HG03575 (cell line): ENCODE measurements around the gene SCARB1.

Experiments used
- ATAC-seq: cut with Tn5 transposase; IDR thresholded peaks from one replicate; pipeline ENCODE4 v1.9.1; 2021; ENCODE audit not compliant: unreplicated experiment, insufficient number of reproducible peaks, low FRiP score; ENCODE audit errors: extremely low read depth

SCARB1 gene

GRCh38 chr12:124848621-124849380 lies 14.9 kb downstream of the SCARB1 start:
- no peak for ATAC-seq

DNA sequence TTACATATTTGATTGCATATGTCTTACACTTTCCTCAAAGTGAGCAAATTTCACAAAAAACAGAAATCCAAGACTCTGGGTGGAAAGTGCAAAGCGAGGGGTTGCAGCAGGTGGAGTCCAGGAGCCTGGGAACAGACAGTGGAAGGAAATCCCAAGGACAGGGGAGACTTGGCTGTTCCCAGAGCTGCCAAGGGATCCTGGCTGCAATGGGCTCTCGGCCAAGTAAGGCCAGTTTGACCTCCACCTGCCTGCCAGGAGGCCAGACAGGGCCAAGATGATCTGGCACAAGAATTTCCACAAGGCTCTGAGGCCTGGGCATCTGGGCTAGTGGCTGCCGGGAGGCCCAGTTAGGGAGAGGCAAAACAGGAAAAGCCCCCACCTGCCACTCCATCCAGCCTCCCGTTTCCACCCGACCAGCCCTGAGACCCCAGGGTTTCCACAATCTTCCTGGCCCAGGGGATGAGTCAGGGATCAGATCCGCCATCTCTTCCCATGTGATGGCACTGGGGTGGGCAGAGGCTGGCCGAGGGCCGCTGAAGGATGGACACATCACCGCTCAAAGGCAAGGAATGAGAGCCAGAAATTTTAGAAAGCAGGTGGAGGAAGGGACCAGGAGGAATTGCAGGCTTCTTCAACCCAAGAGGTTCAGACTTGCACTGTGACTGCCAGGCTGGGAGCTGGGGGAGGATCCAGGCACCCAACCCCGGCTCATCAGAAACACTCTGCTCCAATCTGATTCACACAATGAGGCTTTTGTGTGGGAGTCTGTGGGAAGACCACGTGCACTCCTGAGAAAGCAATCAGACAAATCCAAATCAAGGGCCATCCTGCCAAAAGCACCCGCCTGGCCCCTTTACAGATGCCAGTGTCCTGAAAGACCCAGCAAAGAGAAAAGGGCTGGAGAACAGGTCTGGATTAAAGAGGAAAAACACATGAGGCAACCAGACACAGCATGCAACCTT lies 16.3 kb downstream of the SCARB1 start:
- no peak for ATAC-seq

DNA sequence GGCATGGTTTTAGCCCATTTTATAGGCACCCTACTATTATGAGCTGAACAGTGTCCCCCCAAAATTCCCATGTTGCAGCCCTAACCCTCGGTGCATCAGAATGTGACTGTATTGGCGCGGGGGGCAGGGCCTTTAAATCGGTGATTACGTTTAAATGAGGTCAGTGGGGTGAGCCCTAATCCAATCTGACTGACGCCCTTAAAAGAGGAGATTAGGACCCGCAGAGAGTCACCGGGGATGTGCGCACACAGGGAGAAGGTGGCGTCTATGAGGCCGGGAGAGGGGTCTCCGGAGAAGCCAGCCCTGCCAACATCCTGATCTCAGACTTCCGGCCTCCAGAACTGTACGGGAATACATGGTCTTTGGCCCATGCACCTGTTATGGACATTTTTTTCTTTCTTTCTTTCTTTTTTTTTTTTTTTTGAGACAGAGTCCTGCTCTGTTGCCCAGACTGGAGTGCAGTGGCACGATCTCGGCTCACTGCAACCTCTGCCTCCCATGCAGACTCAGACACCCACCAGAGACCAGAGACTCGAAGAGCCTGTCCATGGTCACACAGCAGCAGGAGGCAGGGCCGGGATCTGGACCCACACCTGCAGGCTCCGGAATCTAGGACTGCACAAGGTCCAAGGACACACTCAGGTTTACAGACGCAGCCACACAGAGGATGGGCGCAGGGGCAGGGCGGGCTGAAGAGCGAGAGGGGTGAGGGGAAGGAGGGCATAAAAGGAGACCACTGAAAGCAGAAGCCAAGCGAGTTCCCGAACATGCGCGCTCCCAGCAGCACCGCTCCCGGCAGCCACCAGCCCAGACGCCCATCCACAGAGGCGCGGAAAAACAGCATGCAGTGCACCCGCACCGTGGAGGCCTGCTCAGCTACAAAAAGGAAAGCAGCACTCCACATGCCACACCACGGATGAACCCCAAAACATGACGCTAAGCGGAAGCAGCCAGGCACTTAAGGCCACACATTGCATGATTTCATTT lies 19.0 kb downstream of the SCARB1 start:
- no peak for ATAC-seq

- no peak for ATAC-seq
Measured at GRCh38 chr12:124842800-124843510, 20.7 kb downstream of the SCARB1 start.

DNA sequence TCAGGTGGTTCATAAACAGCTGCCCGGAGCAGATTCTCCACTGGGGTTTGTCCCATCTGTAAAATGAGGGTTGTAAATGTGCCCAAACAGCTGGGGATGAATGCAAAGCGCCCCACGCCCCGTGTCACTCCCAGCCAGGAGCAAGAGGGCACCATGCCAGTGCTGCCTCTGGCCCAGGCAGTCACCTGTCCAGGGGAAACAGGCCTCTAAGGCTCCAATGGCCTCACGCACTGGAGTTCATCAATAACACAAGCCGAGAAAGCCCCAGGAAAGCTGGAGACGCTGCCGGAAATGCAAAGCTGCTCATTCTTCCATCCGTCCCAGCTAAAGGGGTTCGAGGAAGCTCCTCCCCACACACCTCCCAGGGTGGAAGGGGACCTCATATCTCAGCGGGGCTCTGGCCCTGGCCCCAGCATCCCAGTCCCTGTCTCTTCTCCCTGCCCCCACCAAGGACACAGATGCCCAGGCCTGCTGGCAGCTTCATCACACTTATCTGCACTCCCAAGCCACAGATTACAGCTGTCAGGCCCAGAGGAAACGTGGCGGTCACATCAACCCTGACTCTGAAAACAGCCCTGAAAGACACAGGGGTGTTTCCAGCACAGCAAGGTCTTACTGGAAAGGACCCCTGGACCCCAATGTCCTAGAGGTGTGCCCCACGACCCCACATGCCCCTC lies 21.5 kb downstream of the SCARB1 start:
- ATAC-seq = no peak

DNA sequence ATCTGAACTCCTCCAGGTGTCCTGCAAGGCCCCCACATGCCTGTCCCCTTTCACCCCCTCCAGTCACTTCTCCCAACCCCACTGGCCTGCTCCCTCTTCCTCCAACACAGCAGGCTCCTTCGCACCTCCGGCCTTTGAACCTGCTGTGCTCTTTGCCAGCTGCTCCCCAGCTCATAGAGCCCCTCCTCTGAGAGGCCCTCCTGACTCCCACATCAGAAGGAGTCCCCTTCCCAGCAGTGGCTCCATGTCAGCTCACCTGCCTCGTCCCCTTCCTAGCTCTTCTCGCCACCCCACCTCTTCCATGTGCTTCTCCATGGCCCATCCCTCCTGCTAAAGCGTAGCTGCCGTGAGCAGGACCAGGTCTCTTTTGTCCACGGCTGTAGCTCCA lies 22.1 kb downstream of the SCARB1 start:
- no peak for ATAC-seq

GRCh38 chr12:124837958-124838803 lies 25.5 kb downstream of the SCARB1 start:
- no peak for ATAC-seq

GRCh38 chr12:124837249-124837897 lies 26.3 kb downstream of the SCARB1 start:
- no peak for ATAC-seq

DNA sequence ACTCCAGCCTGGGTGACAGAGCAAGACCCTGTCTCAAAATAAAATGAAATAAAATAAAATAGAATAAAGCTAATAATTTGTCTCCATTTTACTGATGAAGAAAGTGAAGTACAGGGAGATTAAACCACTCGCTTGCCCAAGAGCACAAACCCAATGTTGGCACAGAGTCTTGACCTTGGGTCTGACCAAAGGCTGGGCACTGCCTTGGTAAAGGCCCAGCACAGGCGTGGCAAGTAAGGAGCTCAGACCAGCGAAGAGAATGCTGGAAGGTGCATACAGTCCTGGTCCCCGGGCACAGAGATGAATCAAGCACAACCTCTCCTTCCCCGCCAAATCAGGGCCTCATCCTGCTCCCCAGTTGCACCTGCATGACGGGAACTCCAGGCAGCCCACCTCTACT lies 26.9 kb downstream of the SCARB1 start:
- no peak for ATAC-seq

GRCh38 chr12:124835656-124836410 lies 27.8 kb downstream of the SCARB1 start:
- no peak for ATAC-seq

DNA sequence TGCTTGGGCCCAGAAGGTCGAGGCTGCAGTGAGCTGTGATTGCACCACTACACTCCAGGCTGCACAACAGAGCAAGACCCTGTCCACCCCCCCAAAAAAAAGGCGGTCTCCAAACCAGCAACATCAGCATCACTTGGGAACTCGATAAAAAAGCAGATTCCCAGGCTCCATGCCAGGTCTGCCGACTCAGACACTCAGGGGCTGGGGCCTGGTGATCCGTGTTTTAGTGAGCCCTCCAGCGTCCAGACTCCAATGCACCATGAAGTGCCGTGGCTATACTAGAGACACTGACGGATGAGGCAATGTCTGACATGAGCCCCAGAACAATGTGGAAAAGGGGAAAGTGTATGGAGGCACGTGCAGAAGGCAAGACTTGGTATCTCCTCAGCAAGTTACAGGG lies 28.8 kb downstream of the SCARB1 start:
- ATAC-seq = no peak

GRCh38 chr12:124833693-124834122 lies 30.0 kb downstream of the SCARB1 start:
- ATAC-seq = no peak

- no peak for ATAC-seq
Measured at GRCh38 chr12:124832856-124833255, 30.8 kb downstream of the SCARB1 start.

GRCh38 chr12:124831590-124831989 lies 32.1 kb downstream of the SCARB1 start:
- no peak for ATAC-seq

DNA sequence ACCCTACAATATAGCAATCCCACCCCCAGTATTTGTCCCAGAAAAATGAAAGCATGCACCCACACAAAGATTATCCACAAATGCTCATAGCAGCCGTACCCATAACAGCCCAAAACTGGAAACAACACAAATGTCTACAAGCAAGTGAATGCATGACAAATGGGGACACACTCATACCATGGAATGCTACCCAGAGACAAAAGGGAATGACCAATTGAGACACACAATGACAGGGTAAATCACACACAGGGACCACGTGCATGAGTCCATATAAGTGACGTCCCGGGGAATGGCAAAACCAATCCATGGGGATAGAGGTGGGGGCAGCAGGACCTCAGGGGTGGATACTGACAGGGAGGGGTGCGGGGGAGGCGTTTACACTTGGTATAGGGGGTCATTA lies 33.4 kb downstream of the SCARB1 start:
- ATAC-seq = no peak

DNA sequence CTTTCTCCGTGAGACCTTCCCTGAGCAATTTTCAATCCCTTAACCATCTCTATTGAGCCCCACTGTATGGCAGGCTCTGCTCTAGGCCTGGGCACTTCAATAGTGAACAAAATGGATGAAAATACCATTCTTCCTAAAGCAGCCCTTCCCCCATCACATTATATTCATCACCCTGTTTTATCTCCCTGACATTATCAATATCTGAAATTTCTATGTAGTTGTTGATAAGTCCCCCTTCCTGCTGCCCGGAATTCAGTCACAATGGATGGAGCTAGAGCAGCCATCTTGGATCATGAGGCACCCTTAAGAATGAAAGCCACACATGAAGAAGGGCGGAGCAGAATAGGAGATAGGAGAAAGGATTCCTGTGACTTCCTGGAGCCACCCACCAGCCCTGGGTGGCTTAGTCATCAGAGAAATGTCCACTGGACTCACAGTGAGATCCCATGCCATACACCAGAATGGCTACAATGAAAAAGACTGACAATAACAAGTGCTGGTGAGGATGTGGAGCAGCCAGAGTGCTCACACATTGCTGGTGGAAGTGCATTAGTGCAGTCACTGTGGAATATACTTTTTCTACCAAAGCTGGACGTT lies 33.9 kb downstream of the SCARB1 start:
- no peak for ATAC-seq
